GM21786 (cell line): ENCODE results near the gene SDHAF3.
"Not testable (repeated sequence)": the region's sequence is repeated elsewhere in the genome, so short reads cannot be mapped to it uniquely, and the experiment has no call there.

Experiments
- ATAC-seq: cut with Tn5 transposase; IDR thresholded peaks from one replicate; pipeline ENCODE4 v1.9.1; 2021; ENCODE audit not compliant: unreplicated experiment

SDHAF3 gene

GRCh38 chr7:97120713-97121457 is 3.4 kb downstream of the SDHAF3 start:
- ATAC-seq: no peak

GRCh38 chr7:97123115-97123514 is 5.6 kb downstream of the SDHAF3 start:
- not testable (repeated sequence) for ATAC-seq

- ATAC-seq: no peak
Measured at GRCh38 chr7:97126483-97127171, 9.1 kb downstream of the SDHAF3 start.

- ATAC-seq: no peak
Measured at GRCh38 chr7:97128736-97129135, 11.2 kb downstream of the SDHAF3 start.

- ATAC-seq: no peak
Measured at GRCh38 chr7:97130417-97131139, 13.1 kb downstream of the SDHAF3 start.

- ATAC-seq: no peak
Measured at GRCh38 chr7:97133159-97133558, 15.7 kb downstream of the SDHAF3 start.

- ATAC-seq: no peak
Measured at GRCh38 chr7:97138830-97139229, 21.3 kb downstream of the SDHAF3 start.

DNA sequence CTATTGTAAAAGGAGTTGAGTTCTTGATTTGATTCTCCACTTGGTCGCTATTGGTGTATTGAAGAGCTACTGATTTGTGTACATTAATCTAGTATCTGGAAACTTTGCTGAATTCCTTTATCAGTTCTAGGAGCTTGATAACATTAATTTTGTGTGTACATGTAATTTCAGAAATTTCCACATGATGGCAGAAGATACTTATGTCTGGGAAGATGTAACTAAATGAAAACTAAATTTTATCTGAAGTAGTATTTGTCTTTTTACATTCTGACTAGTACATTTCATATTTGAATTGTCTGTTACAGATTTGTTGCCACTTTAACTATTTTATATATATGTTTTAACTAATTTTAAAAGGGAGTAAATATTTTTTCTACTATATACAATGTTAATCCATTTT is 27.6 kb downstream of the SDHAF3 start:
- ATAC-seq: no peak

DNA sequence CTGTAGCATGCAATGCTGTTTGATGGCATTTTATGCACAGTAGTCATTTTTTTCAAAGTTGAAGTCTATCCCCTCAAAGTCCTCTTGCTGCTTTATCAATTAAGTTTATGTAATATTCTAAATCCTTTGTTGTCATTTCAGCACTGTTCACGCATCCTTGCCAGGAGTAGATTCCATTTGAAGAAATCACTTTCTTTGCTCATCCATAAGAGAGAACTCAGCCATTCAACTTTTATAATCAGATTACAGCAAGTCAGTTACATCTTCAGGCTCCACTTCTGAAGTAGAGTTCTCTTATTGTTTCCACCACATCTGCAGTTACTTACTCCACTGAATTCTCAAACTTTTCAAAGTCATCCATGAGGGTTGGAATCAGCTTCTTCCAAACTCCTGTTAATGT is 32.3 kb downstream of the SDHAF3 start:
- no peak for ATAC-seq

GRCh38 chr7:97155897-97156418 is 38.5 kb downstream of the SDHAF3 start:
- no peak for ATAC-seq

DNA sequence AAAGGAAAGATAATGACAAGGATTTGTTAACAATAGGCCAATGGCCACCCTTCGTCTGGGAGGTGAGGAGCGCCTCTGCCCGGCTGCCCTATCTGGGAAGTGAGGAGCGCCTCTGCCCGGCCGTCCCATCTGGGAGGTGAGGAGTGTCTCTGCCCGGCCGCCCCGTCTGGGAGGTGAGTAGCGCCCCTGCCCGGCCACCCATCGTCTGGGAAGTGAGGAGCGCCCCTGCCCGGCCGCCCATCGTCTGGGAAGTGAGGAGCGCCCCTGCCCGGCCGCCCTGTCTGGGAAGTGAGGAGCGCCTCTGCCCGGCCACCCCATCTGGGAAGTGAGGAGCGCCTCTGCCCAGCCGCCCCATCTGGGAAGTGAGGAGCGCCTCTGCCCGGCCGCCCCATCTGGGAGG is 42.5 kb downstream of the SDHAF3 start:
- ATAC-seq: not testable (repeated sequence)

GRCh38 chr7:97161609-97162008 is 44.1 kb downstream of the SDHAF3 start:
- not testable (repeated sequence) for ATAC-seq

- ATAC-seq: no peak
Measured at GRCh38 chr7:97166308-97166707, 48.8 kb downstream of the SDHAF3 start.

GRCh38 chr7:97167176-97167575 is 49.7 kb downstream of the SDHAF3 start:
- ATAC-seq: no peak

DNA sequence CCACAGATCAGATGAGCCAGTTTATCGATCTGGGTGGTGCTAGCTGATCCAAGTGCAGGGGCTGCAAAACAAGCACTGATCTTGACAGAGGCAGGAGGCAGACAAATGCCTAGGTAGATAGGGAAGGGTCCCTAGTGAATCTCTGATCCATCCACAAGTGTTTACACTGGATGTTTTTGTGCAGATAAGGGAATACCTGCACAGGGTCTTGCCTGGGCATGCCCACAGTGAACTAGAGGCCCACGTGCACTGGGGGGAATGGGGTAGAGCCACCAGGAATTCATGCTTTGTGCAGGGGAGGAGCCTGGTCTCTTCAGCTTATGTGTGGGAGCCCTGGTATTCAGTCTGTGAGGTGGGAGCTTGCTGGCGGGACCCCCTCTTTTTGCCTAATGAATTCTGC is 50.3 kb downstream of the SDHAF3 start:
- no peak for ATAC-seq

DNA sequence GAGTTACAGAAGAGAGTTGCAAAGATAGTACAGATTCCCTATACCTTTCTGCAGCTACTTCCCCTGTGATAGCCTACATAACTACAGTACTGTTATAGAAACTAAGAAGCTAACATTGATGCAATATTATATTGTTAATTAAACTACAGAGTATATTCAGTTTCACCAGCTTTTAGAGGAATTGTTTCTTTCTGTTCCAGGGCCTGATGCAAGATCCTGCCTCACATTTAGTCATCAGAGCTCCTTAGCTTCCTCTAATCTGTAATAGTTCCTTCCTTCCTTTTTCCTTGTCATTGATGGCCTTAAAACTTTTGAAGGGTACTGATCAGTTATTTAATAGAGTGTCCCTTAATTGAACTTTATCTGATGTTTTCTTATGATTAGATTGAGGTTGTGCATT is 56.8 kb downstream of the SDHAF3 start:
- ATAC-seq: no peak

- ATAC-seq: peak; percentile 81
Measured at GRCh38 chr7:97179454-97180104, 62.1 kb downstream of the SDHAF3 start.

DNA sequence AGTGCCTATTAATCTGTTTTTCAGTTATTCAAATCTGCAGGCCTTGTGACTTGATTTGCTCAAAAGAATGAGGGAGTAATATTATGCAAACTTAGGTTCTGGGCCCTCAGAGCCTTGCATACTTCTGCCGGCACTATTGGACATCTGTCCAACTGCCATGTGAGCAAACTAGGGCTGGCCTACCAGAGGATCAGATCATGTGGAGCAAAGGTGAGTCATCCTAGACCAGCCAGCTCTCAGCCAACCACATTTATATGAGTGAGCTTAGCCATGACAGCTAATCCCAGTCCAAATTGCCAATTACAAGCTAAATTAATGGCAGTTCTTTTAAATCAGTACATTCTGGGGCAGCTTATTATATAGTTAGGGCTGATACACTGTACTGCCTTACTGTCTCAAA is 69.6 kb downstream of the SDHAF3 start:
- no peak for ATAC-seq

- not testable (repeated sequence) for ATAC-seq
Measured at GRCh38 chr7:97196174-97196573, 78.7 kb downstream of the SDHAF3 start.

- ATAC-seq: no peak
Measured at GRCh38 chr7:97198596-97198995, 81.1 kb downstream of the SDHAF3 start.

GRCh38 chr7:97200018-97200417 is 82.5 kb downstream of the SDHAF3 start:
- no peak for ATAC-seq
